AG09319 (cell line): ENCODE results near the gene FGD5.
"Not testable (repeated sequence)": the region's sequence is repeated elsewhere in the genome, so short reads cannot be mapped to it uniquely, and the experiment has no call there.

Experiments used
- DNase-seq: peaks from one replicate; pipeline ENCODE4 v3.0.0-alpha.2; 2010; ENCODE audit warnings: low read depth; ENCODE audit errors: extremely low read depth
- TF ChIP-seq, protein P1 (sequence below): IDR thresholded peaks from 2 replicates; pipeline ENCODE4 v1.5.1; 2011; ENCODE audit warnings: low read depth, mild to moderate bottlenecking, inconsistent platforms, low read length, moderate library complexity

FGD5 gene

DNA sequence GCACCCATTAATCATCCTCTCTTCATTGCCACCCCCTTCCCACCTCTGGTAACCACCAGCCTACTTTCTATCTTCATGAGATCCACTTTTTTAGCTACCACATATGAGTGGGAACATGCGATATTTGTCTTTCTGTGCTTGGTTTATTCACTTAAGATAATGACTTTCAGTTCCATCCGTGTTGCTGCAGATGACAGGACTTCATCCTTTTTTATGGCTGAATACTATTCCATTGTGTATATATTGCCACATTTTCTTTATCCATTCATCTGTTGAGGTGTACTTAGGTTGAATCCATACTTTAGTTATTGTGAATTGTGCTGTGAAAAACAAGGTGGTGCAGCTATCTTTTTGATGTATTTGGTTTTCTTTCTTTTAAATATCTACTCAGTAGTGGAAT lies 75.3 kb downstream of the FGD5 start:
- TF ChIP-seq, protein P1, sequence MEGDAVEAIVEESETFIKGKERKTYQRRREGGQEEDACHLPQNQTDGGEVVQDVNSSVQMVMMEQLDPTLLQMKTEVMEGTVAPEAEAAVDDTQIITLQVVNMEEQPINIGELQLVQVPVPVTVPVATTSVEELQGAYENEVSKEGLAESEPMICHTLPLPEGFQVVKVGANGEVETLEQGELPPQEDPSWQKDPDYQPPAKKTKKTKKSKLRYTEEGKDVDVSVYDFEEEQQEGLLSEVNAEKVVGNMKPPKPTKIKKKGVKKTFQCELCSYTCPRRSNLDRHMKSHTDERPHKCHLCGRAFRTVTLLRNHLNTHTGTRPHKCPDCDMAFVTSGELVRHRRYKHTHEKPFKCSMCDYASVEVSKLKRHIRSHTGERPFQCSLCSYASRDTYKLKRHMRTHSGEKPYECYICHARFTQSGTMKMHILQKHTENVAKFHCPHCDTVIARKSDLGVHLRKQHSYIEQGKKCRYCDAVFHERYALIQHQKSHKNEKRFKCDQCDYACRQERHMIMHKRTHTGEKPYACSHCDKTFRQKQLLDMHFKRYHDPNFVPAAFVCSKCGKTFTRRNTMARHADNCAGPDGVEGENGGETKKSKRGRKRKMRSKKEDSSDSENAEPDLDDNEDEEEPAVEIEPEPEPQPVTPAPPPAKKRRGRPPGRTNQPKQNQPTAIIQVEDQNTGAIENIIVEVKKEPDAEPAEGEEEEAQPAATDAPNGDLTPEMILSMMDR, result no peak
- DNase-seq, result no peak

- TF ChIP-seq, protein P1, result no peak
- no peak for DNase-seq
Measured at GRCh38 chr3:14897266-14897665, 78.5 kb downstream of the FGD5 start.

DNA sequence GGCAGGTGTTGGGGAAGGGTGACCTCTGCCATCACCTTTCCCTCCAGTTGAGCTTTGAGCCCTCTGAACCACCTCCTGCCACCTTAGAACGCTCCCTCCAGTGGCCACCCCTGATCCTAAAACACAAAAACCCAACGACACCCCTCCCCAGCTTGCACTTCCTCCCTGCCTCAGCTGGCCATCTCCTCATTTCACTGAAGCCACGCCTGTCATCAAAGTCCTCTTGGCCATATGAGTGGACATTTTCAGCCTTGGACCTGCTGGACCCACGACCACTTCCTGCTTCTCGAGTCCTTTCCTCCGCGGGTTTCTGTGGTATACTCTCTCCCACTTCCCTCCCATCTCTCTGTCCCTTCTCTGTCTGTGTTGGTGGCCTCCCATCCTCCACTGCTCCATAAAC lies 80.2 kb downstream of the FGD5 start:
- TF ChIP-seq, protein P1, result no peak

GRCh38 chr3:14899993-14900618 lies 81.3 kb downstream of the FGD5 start:
- DNase-seq, result no peak
- TF ChIP-seq, protein P1, result no peak

More for the DNA sequence above, 80.2 kb downstream of the FGD5 start:
- DNase-seq, result no peak

DNA sequence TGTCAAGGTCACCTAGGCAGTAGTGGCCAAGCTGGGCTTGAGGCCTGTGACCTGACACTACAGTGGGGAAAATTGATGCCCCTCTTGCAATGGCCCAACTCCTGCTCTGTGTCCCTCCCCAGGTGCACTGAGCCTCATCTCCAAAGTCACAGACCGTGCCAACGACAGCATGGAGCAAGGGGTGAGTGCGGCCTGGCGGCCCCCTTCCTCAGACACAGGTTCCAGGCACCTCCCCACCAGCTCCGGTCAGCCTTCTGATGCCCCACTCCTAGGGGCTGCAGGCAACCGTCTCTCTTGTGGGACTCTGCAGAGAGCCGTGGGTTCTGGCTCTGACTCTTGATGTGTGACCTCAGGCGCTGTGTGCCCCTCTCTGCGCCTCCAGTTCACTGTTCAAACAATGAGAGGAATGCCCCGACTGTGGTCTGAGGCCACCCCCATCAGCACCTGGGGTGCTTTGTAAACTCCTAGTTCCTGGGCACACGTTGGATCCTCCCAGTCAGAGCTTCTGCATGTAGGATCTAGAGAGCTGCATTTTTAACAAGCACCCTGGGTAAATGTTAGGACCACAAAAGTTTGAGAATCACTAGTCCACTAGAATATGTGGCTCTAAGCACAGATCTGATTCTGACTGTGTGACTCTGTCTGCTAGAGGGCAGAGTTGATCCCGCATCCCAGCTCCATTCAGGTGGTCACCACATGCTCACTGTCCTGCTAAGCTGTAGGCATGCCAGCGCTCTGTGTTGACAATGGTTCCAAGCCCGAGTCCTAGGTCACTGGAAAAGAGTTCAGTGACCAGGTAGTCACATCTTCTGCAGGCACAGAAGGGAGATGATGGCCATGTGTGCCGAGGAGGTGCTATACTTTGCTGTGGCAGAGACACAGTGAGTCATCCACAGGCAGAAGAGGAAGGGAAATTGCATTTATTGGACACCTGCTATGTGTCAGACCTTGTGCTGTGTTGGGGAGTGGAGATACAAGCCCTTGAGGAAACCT lies 82.4 kb downstream of the FGD5 start:
- TF ChIP-seq, protein P1, result no peak
- DNase-seq, result no peak

DNA sequence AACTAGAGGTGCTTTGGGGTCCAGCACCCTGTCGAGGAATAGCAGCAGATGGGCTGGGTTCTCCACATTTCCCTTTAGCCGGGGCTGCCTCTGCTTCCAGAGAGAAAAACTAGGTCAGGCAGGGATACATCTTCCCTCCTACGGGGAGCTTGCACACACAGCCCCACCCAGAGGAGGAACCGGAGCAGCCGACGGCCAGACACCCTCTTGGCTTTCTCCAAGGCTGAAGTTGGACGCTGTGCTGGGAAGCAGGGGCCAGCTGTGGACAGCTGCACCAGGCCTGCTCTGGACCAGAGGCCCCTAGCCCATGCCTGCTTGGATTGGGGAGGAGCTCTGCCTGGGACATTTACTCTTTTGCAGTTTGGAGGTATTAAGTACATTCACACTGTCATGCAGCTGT lies 84.0 kb downstream of the FGD5 start:
- DNase-seq, result no peak
- TF ChIP-seq, protein P1, result no peak

- not testable (repeated sequence) for DNase-seq
Measured at GRCh38 chr3:14903501-14903900, 84.7 kb downstream of the FGD5 start.
